IMR-90 (cell line): ENCODE data around the gene RPL19. TPM values are rescaled to one million over a fixed set of nuclear protein-coding genes. Genes with fewer than 3 reads are reported as not detected.

Experiments used
- ATAC-seq: fragments of 200-7000 bp; cut with Tn5 transposase; 2 replicates; pipeline ENCODE4 v1.9.1; 2020; ENCODE audit warnings: low read depth, mild to moderate bottlenecking, moderate library complexity
- BruUV-seq: library from RNA; stranded (reverse); fragments of 400-500 nt; replicated peaks from 2 replicates; lab custom pipeline; 2021; lab: Mats Ljungman, UMichigan
- CTCF ChIA-PET: fragments of 300-600 bp; formaldehyde crosslinking; extraction: SDS; loops from one replicate; lab custom pipeline; 2021; ENCODE audit warnings: antibody characterized with exemption; lab: Yijun Ruan, JAX
- POLR2A ChIA-PET: fragments of 300-600 bp; sonication (Branson Sonifier 250); formaldehyde crosslinking; loops from one replicate; lab custom pipeline; 2022; ENCODE audit warnings: antibody characterized with exemption; ENCODE audit not compliant: unreplicated experiment; lab: Charles Lee
- DNase-seq: peaks from one replicate; pipeline ENCODE4 v3.0.0; 2013
- H2AFZ ChIP-seq: replicated peaks from 2 replicates; pipeline ENCODE3; 2013; ENCODE audit warnings: low read length, mild to moderate bottlenecking; ENCODE audit not compliant: poor library complexity
- H2AK5ac ChIP-seq: 2 replicates; pipeline ENCODE4 v1.6.1; 2013; ENCODE audit warnings: low read depth, low read length, inconsistent platforms
- H2AK9ac ChIP-seq: replicated peaks from 2 replicates; pipeline ENCODE3; 2013; ENCODE audit warnings: mild to moderate bottlenecking, low read depth, low read length, moderate library complexity; ENCODE audit not compliant: poor library complexity
- H2BK120ac ChIP-seq: 2 replicates; pipeline ENCODE4 v1.6.1; 2013; ENCODE audit warnings: low read depth, low read length, inconsistent platforms
- H2BK15ac ChIP-seq: 3 replicates; pipeline ENCODE4 v1.6.1; 2013; ENCODE audit warnings: low read depth, low read length, inconsistent platforms
- H2BK20ac ChIP-seq: 2 replicates; pipeline ENCODE4 v1.6.1; 2013; ENCODE audit warnings: low read depth, mild to moderate bottlenecking, inconsistent platforms, low read length, moderate library complexity
- H2BK5ac ChIP-seq: 2 replicates; pipeline ENCODE4 v1.6.1; 2013; ENCODE audit warnings: mild to moderate bottlenecking, low read depth, low read length, inconsistent platforms; ENCODE audit not compliant: poor library complexity, severe bottlenecking
- H3K14ac ChIP-seq: replicated peaks from 2 replicates; pipeline ENCODE4 v1.6.1; 2013; ENCODE audit warnings: low read depth, low read length, inconsistent platforms
- H3K18ac ChIP-seq: 2 replicates; pipeline ENCODE4 v1.6.1; 2013; ENCODE audit warnings: low read depth, low read length, control low read depth
- H3K23ac ChIP-seq: 2 replicates; pipeline ENCODE4 v1.6.1; 2013; ENCODE audit warnings: low read depth, low read length, inconsistent platforms
- H3K27ac ChIP-seq: 2 replicates; pipeline ENCODE4 v1.5.1; 2013; ENCODE audit warnings: mild to moderate bottlenecking, control low read depth, low read length; ENCODE audit not compliant: insufficient read depth
- H3K27me3 ChIP-seq: 2 replicates; pipeline ENCODE4 v1.6.1; 2013; ENCODE audit warnings: low read length; ENCODE audit not compliant: control insufficient read depth, insufficient read depth
- H3K36me3 ChIP-seq: 2 replicates; pipeline ENCODE4 v1.6.1; 2013; ENCODE audit warnings: low read length, mixed read lengths; ENCODE audit not compliant: control insufficient read depth, insufficient read depth
- H3K4ac ChIP-seq: 2 replicates; pipeline ENCODE4 v1.6.1; 2013; ENCODE audit warnings: low read depth, low read length, inconsistent platforms
- H3K4me1 ChIP-seq: 2 replicates; pipeline ENCODE4 v1.6.1; 2013; ENCODE audit warnings: low read length, mixed read lengths; ENCODE audit not compliant: control insufficient read depth, insufficient read depth
- H3K4me2 ChIP-seq: 2 replicates; pipeline ENCODE4 v1.6.1; 2013; ENCODE audit warnings: low read depth, mild to moderate bottlenecking, control low read depth, low read length, moderate library complexity
- H3K4me3 ChIP-seq: 2 replicates; pipeline ENCODE4 v1.5.1; 2013; ENCODE audit warnings: low read depth, mild to moderate bottlenecking, control low read depth, low read length, moderate library complexity; ENCODE audit not compliant: insufficient read depth
- H3K56ac ChIP-seq: 2 replicates; pipeline ENCODE4 v1.6.1; 2013; ENCODE audit warnings: low read length, inconsistent platforms; ENCODE audit not compliant: insufficient read depth; ENCODE audit errors: extremely low read depth
- H3K79me1 ChIP-seq, 2 experiments: 2 replicates each; pipeline ENCODE4 v1.6.1; 2013; ENCODE audit warnings: low read length in 2 of 2, inconsistent platforms in 1 of 2, low read depth in 1 of 2
- H3K9ac ChIP-seq: 2 replicates; pipeline ENCODE4 v1.6.1; 2013; ENCODE audit warnings: low read depth, low read length, control low read depth
- H3K9me1 ChIP-seq: 2 replicates; pipeline ENCODE4 v1.6.1; 2013; ENCODE audit warnings: low read length, inconsistent platforms; ENCODE audit not compliant: insufficient read depth
- H3K9me3 ChIP-seq: 2 replicates; pipeline ENCODE4 v1.6.1; 2013; ENCODE audit warnings: low read length; ENCODE audit not compliant: control insufficient read depth, insufficient read depth
- H4K20me1 ChIP-seq: 2 replicates; pipeline ENCODE4 v1.6.1; 2013; ENCODE audit warnings: low read length, inconsistent platforms; ENCODE audit not compliant: insufficient read depth
- H4K5ac ChIP-seq: 2 replicates; pipeline ENCODE4 v1.6.1; 2013; ENCODE audit warnings: mild to moderate bottlenecking, low read depth, low read length, control low read depth
- H4K8ac ChIP-seq, 2 experiments: 2 replicates each; pipeline ENCODE4 v1.6.1; 2013; ENCODE audit warnings: low read depth in 2 of 2, low read length in 2 of 2, control low read depth in 1 of 2, inconsistent platforms in 1 of 2
- H4K91ac ChIP-seq: 2 replicates; pipeline ENCODE4 v1.6.1; 2013; ENCODE audit warnings: low read depth, low read length, inconsistent platforms; ENCODE audit not compliant: insufficient read depth
- BHLHE40 ChIP-seq: fragments of 150-350 bp; IDR thresholded peaks from 2 replicates; pipeline ENCODE4 v1.6.1; 2016; ENCODE audit warnings: mild to moderate bottlenecking, low read depth, low read length
- CEBPB ChIP-seq: IDR thresholded peaks from 2 replicates; pipeline ENCODE4 v1.6.1; 2012; ENCODE audit warnings: low read depth, low read length, improper control_type of control experiment
- CTCF ChIP-seq: conservative IDR thresholded peaks from 2 replicates; pipeline ENCODE4 v1.5.1; 2012; ENCODE audit warnings: mild to moderate bottlenecking, low read depth, low read length, improper control_type of control experiment
- MAFK ChIP-seq: IDR thresholded peaks from 2 replicates; pipeline ENCODE4 v1.6.1; 2012; ENCODE audit warnings: low read depth, low read length, improper control_type of control experiment
- MXI1 ChIP-seq: IDR thresholded peaks from 2 replicates; pipeline ENCODE4 v1.6.1; 2012; ENCODE audit warnings: low read depth, mild to moderate bottlenecking, low read length, moderate library complexity, borderline replicate concordance
- NFE2L2 ChIP-seq: fragments of 150-350 bp; IDR thresholded peaks from 2 replicates; pipeline ENCODE4 v1.6.1; 2016; ENCODE audit warnings: low read depth, mild to moderate bottlenecking, low read length
- RAD21 ChIP-seq: IDR thresholded peaks from 2 replicates; pipeline ENCODE4 v1.6.1; 2012; ENCODE audit warnings: low read length, improper control_type of control experiment
- RCOR1 ChIP-seq: IDR thresholded peaks from 2 replicates; pipeline ENCODE4 v1.6.1; 2012; ENCODE audit warnings: mild to moderate bottlenecking, low read length, improper control_type of control experiment; ENCODE audit not compliant: insufficient replicate concordance
- WGBS, 2 experiments: methylation state at CpG; one replicate each; pipeline versions ENCODE4 v1.1.5 to v1.1.7; 2013; ENCODE audit warnings: missing lambda C conversion rate in 2 of 2; ENCODE audit not compliant: insufficient read length in 1 of 2; ENCODE audit errors: extremely low coverage in 2 of 2; 5-methylcytosine and 5-hydroxymethylcytosine counted together
- dilution Hi-C: fragments of 300-500 bp; cut with HindIII; formaldehyde crosslinking; loops from one replicate; pipeline ENCODE4 v1.14.3; 2018; ENCODE audit warnings: low sequenced_read_pairs; ENCODE audit not compliant: unreplicated experiment
- in situ Hi-C: fragments of 300-500 bp; cut with MboI; formaldehyde crosslinking; loops from 3 replicates; pipeline ENCODE4 v1.14.3; 2019; ENCODE audit warnings: low sequenced_read_pairs, inconsistent platforms, mixed read lengths
- intact Hi-C: fragments of 100-400 bp; cut with micrococcal nuclease; formaldehyde crosslinking; loops from 2 replicates; pipeline ENCODE4 v1.10.0; 2022
- polyA plus RNA-seq, 3 experiments: library from polyadenylated mRNA; depleted of rRNA; stranded (reverse); fragments of >200 nt; gene quantifications; 2 replicates each; pipeline ENCODE4 v1.2.3, GENCODE V29; 2012; ENCODE audit warnings: low replicate concordance in 1 of 3
- total RNA-seq: library from RNA; depleted of rRNA; stranded (reverse); fragments of >200 nt; gene quantifications from 2 replicates; pipeline ENCODE4 v1.2.3, GENCODE V29; 2012

RPL19 gene
- total and polyA plus RNA-seq, 2 of the 4 experiments (the other 2 are of a cell fraction), result 2,101 to 2,466 TPM

GRCh38 chr17:39181303-39181702 is 18.8 kb upstream of the RPL19 start:
- ChIA-PET POLR2A (no interaction called here), CTCF (no interaction called here)
- Histone ChIP-seq H3K56ac (no peak overlapping the region), H3K4ac (no peak overlapping the region), H2BK15ac (no peak overlapping the region), H3K18ac (no peak overlapping the region), H2AK9ac (no peak overlapping the region), H3K27ac (no peak overlapping the region), H3K14ac (no peak overlapping the region), H3K36me3 (peaks cover 53% of the 10 kb centered on the region), H4K91ac (no peak overlapping the region), H3K4me3 (no peak overlapping the region), H4K5ac (no peak overlapping the region), H3K9me1 (0 out of 2 replicates have a peak, but pooled peaks cover 1% of the 10 kb centered on the region), H4K20me1 (peaks cover under 1% of the 10 kb centered on the region; the same call in 1 of the 2 replicates), H3K9me3 (no peaks in the 10 kb centered on the region), H3K79me1 (0 out of 4 replicates have a peak, but pooled peaks cover 0 to 5% of the 10 kb centered on the region in 2 experiments), H3K9ac (no peak overlapping the region), H2BK20ac (no peak overlapping the region), H3K4me2 (no peak overlapping the region), H2BK5ac (no peak overlapping the region), H2BK120ac (no peak overlapping the region), H3K4me1 (no peaks in the 10 kb centered on the region), H4K8ac (no peak overlapping the region), H3K27me3 (no peaks in the 10 kb centered on the region), H2AK5ac (no peak overlapping the region), H2AFZ (no peak overlapping the region), H3K23ac (no peak overlapping the region)
- in situ Hi-C loops, result no loop called here
- TF ChIP-seq NFE2L2 (no peak), RCOR1 (no peak), CTCF (no peak), BHLHE40 (no peak), CEBPB (no peak), RAD21 (no peak), MAFK (no peak), MXI1 (no peak)
- dilution Hi-C loops, result no loop called here
- DNase-seq, result no peak
- no peak for ATAC-seq
- no TSS peak for BruUV-seq
- intact Hi-C loops, result no loop called here
- WGBS, 2 experiments, result no CpG with 5 or more reads among the region's 5 CpGs
